Spleen (tissue), 7 donors: ENCODE data around the gene NUDT19.

Source experiments
- POLR2A ChIP-seq, 3 donors: fragments of 450-650 bp; IDR thresholded peaks; one replicate each; pipeline ENCODE4 v1.5.1; 2017; ENCODE audit warnings: antibody characterized with exemption in 3 of 3, mild to moderate bottlenecking in 1 of 3
- POLR2AphosphoS5 ChIP-seq, 3 donors: sonication (generic); formaldehyde crosslinking; IDR thresholded peaks; one replicate each; pipeline ENCODE4 v1.5.1; 2017; ENCODE audit warnings: antibody characterized with exemption in 3 of 3
- TF ChIP-seq, protein P1 (sequence below), 11 experiments: fragments of 200-600 bp in 7 of 11; fragments of 450-650 bp in 4 of 11; sonication (generic) in 4 of 11; IDR thresholded peaks in 8 of 11; conservative IDR thresholded peaks in 3 of 11; 1 replicate in 7 of 11; 2 replicates in 4 of 11; pipeline versions ENCODE4 v1.4.0 to v1.8.0; 2016 to 2021; ENCODE audit warnings: antibody characterized with exemption in 11 of 11, inconsistent platforms in 4 of 11, mild to moderate bottlenecking in 1 of 11
- donor health status: DM: no; HTN: no; CAD: no; lungs with moderate emphysema.
- donor health status: DM: no; HTN: no; CAD: no.
- donor health status: DM: no; HTN: no; CAD: no.

DNA sequence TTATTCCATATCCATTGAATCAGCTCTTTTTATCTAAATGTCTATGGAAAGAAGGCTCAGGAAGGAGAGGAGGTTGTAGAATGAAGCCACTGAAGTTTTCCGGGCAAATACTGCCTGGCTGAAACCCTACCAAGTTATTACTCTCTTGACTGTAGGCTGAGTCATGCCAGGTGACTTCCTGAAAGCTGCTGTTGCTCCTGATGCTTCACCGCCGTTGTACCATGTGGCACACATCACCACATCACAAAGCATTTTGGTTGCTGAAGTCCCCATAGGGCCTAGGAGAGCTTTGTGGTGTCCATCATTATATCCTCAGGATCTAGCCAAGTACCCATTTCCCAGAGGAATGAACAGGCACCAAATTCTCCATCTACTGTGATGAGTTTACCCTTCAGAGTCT lies 16.8 kb downstream of the NUDT19 start:
- TF ChIP-seq, protein P1, sequence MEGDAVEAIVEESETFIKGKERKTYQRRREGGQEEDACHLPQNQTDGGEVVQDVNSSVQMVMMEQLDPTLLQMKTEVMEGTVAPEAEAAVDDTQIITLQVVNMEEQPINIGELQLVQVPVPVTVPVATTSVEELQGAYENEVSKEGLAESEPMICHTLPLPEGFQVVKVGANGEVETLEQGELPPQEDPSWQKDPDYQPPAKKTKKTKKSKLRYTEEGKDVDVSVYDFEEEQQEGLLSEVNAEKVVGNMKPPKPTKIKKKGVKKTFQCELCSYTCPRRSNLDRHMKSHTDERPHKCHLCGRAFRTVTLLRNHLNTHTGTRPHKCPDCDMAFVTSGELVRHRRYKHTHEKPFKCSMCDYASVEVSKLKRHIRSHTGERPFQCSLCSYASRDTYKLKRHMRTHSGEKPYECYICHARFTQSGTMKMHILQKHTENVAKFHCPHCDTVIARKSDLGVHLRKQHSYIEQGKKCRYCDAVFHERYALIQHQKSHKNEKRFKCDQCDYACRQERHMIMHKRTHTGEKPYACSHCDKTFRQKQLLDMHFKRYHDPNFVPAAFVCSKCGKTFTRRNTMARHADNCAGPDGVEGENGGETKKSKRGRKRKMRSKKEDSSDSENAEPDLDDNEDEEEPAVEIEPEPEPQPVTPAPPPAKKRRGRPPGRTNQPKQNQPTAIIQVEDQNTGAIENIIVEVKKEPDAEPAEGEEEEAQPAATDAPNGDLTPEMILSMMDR (IDR thresholded peaks at IDR 0.05 in 8 of 11, conservative IDR thresholded peaks at IDR 0.05 in 3 of 11), result no peak
- TF ChIP-seq POLR2A (IDR thresholded peaks at IDR 0.05), result no peak
- TF ChIP-seq POLR2AphosphoS5 (IDR thresholded peaks at IDR 0.05), result no peak
